Measurements from ENCODE around the gene TAAR1. TPM values are rescaled to one million over a fixed set of nuclear protein-coding genes. Genes with fewer than 3 reads are reported as not detected.

TAAR1 gene
- total RNA-seq, 4 donors from 2014 or later: not detected

- TF ChIP-seq EP300 (IDR thresholded peaks at IDR 0.05; ENCODE audit: low read depth): no peak
- no peak for TF ChIP-seq POLR2AphosphoS5 (IDR thresholded peaks at IDR 0.05)
- TF ChIP-seq POLR2A (IDR thresholded peaks at IDR 0.05): no peak
- no peak for TF ChIP-seq CTCF (IDR thresholded peaks at IDR 0.05)
- no peak overlapping the region for H3K27ac ChIP-seq
- WGBS, 2 donors (ENCODE audit: low coverage in 1 of 2): 31 to 33% methylated on average over 1 of the region's 1 CpG
- no peaks in the 10 kb centered on the region for H3K4me1 ChIP-seq
- peaks cover 0 to 6% of the 10 kb centered on the region in 2 donors for H3K9me3 ChIP-seq
- in situ Hi-C loops (cut with MboI; ENCODE audit: low pct_ligation_motif_present in 1 of 4, low pct_unique_long_range_greater_than_20kb in 1 of 4, low sequenced_read_pairs in 3 of 4) (no loop called here), intact Hi-C loops (cut with DNase I; ENCODE audit: low total_unique reads) (no loop called here)
- H3K27me3 ChIP-seq: no peaks in the 10 kb centered on the region
- DNase-seq: no peak
- no peaks in the 10 kb centered on the region for H3K36me3 ChIP-seq
- H3K4me3 ChIP-seq: no peak overlapping the region
These were observed 39.6 kb upstream of the TAAR1 start for GRCh38 chr6:132698608-132699007.

GRCh38 chr6:132695773-132696172, 36.8 kb upstream of the TAAR1 start:
- WGBS, 2 donors (ENCODE audit: low coverage in 1 of 2): 0 to 29% methylated on average over 1 of the region's 1 CpG
- H3K27me3 ChIP-seq: no peaks in the 10 kb centered on the region
- peaks cover 0 to 6% of the 10 kb centered on the region in 2 donors for H3K9me3 ChIP-seq
- H3K36me3 ChIP-seq: no peaks in the 10 kb centered on the region
- H3K4me1 ChIP-seq: no peaks in the 10 kb centered on the region
- intact Hi-C loops (cut with DNase I; ENCODE audit: low total_unique reads): no loop called here
- no peak overlapping the region for H3K4me3 ChIP-seq
- in situ Hi-C loops (cut with MboI; ENCODE audit: low pct_ligation_motif_present in 1 of 4, low pct_unique_long_range_greater_than_20kb in 1 of 4, low sequenced_read_pairs in 3 of 4): no loop called here
- TF ChIP-seq POLR2AphosphoS5 (IDR thresholded peaks at IDR 0.05): no peak
- TF ChIP-seq EP300 (IDR thresholded peaks at IDR 0.05; ENCODE audit: low read depth): no peak
- TF ChIP-seq POLR2A (IDR thresholded peaks at IDR 0.05): no peak
- TF ChIP-seq CTCF (IDR thresholded peaks at IDR 0.05): no peak
- no peak overlapping the region for H3K27ac ChIP-seq
- DNase-seq: no peak

GRCh38 chr6:132693478-132693877, 34.5 kb upstream of the TAAR1 start:
- Histone ChIP-seq H3K27me3 (no peaks in the 10 kb centered on the region), H3K4me3 (no peak overlapping the region), H3K36me3 (no peaks in the 10 kb centered on the region), H3K27ac (no peak overlapping the region), H3K9me3 (peaks cover 0 to 6% of the 10 kb centered on the region in 2 donors), H3K4me1 (no peaks in the 10 kb centered on the region)
- no peak for TF ChIP-seq CTCF (IDR thresholded peaks at IDR 0.05)
- TF ChIP-seq POLR2AphosphoS5 (IDR thresholded peaks at IDR 0.05): no peak
- TF ChIP-seq POLR2A (IDR thresholded peaks at IDR 0.05): no peak
- intact Hi-C loops (cut with DNase I; ENCODE audit: low total_unique reads) (no loop called here), in situ Hi-C loops (cut with MboI; ENCODE audit: low pct_ligation_motif_present in 1 of 4, low pct_unique_long_range_greater_than_20kb in 1 of 4, low sequenced_read_pairs in 3 of 4) (no loop called here)
- DNase-seq: no peak
- 43 to 68% methylated on average over 3 of the region's 3 CpGs for WGBS, 2 donors (ENCODE audit: low coverage in 1 of 2)

- no peak for TF ChIP-seq CTCF (IDR thresholded peaks at IDR 0.05)
- TF ChIP-seq EP300 (IDR thresholded peaks at IDR 0.05; ENCODE audit: low read depth): no peak
- TF ChIP-seq POLR2AphosphoS5 (IDR thresholded peaks at IDR 0.05): no peak
- TF ChIP-seq POLR2A (IDR thresholded peaks at IDR 0.05): no peak
- Histone ChIP-seq H3K27ac (no peak overlapping the region), H3K27me3 (peaks cover 4% of the 10 kb centered on the region), H3K4me1 (no peaks in the 10 kb centered on the region), H3K4me3 (no peak overlapping the region), H3K36me3 (no peaks in the 10 kb centered on the region), H3K9me3 (no peaks in the 10 kb centered on the region)
- in situ Hi-C loops (cut with MboI; ENCODE audit: low pct_ligation_motif_present in 1 of 4, low pct_unique_long_range_greater_than_20kb in 1 of 4, low sequenced_read_pairs in 3 of 4): no loop called here
- intact Hi-C loops (cut with DNase I; ENCODE audit: low total_unique reads): no loop called here
- 84 to 100% methylated on average over 3 to 4 of the region's 4 CpGs for WGBS, 2 donors (ENCODE audit: low coverage in 1 of 2)
- DNase-seq: no peak
These were observed 31.7 kb upstream of the TAAR1 start for GRCh38 chr6:132690678-132691077.
